Neural progenitor cell (in vitro differentiated cells): ENCODE results near the gene IDI2. TPM values are rescaled to one million over a fixed set of nuclear protein-coding genes. Genes with fewer than 3 reads are reported as not detected.

ENCODE experiments used
- DNase-seq: peaks from one replicate; pipeline ENCODE4 v3.0.0-alpha.2; 2016; ENCODE audit warnings: low spot score
- H2AFZ ChIP-seq: fragments of 200-600 bp; sonication (generic); replicated peaks from 2 replicates; pipeline ENCODE4 v1.6.1; 2016; ENCODE audit warnings: antibody characterized with exemption
- H3F3A ChIP-seq: fragments of 200-600 bp; sonication (generic); 2 replicates; pipeline ENCODE4 v1.6.1; 2016; ENCODE audit warnings: antibody characterized with exemption, low read depth
- H3K27ac ChIP-seq: fragments of 200-600 bp; sonication (generic); 2 replicates; pipeline ENCODE4 v1.5.1; 2016; ENCODE audit warnings: mild to moderate bottlenecking
- H3K27me3 ChIP-seq: fragments of 200-600 bp; sonication (generic); 2 replicates; pipeline ENCODE4 v1.6.1; 2016; ENCODE audit warnings: mild to moderate bottlenecking, moderate library complexity
- H3K36me3 ChIP-seq: fragments of 200-600 bp; sonication (generic); 2 replicates; pipeline ENCODE4 v1.5.1; 2016
- H3K4me1 ChIP-seq: fragments of 200-600 bp; sonication (generic); 2 replicates; pipeline ENCODE4 v1.6.1; 2016; ENCODE audit warnings: mixed run types
- H3K4me2 ChIP-seq: fragments of 200-600 bp; sonication (generic); 2 replicates; pipeline ENCODE4 v1.6.1; 2016
- H3K4me3 ChIP-seq: fragments of 200-600 bp; sonication (generic); 2 replicates; pipeline ENCODE4 v1.5.1; 2016
- H3K79me2 ChIP-seq: fragments of 200-600 bp; sonication (generic); 2 replicates; pipeline ENCODE4 v1.6.1; 2016; ENCODE audit warnings: low read depth
- H3K9ac ChIP-seq: fragments of 200-600 bp; sonication (generic); 2 replicates; pipeline ENCODE4 v1.6.1; 2016
- H3K9me3 ChIP-seq: fragments of 200-600 bp; sonication (generic); 2 replicates; pipeline ENCODE4 v1.5.1; 2016; ENCODE audit warnings: low read depth
- H4K20me1 ChIP-seq: fragments of 200-600 bp; sonication (generic); 2 replicates; pipeline ENCODE4 v1.6.1; 2016; ENCODE audit warnings: low read depth
- H3K27ac Mint-ChIP-seq: 3 replicates; pipeline ENCODE4 v1.8.0; 2021; ENCODE audit warnings: mixed read lengths
- H3K27me3 Mint-ChIP-seq: 2 replicates; pipeline ENCODE4 v1.8.0; 2022; ENCODE audit warnings: low read depth, mild to moderate bottlenecking, inconsistent platforms, moderate library complexity, mixed read lengths; ENCODE audit not compliant: insufficient read depth
- H3K36me3 Mint-ChIP-seq: 3 replicates; pipeline ENCODE4 v1.8.0; 2021; ENCODE audit warnings: mixed read lengths
- H3K4me1 Mint-ChIP-seq: 3 replicates; pipeline ENCODE4 v1.8.0; 2021; ENCODE audit warnings: mixed read lengths
- H3K4me3 Mint-ChIP-seq: 3 replicates; pipeline ENCODE4 v1.8.0; 2021; ENCODE audit warnings: mild to moderate bottlenecking, moderate library complexity, mixed read lengths
- H3K9me3 Mint-ChIP-seq: 3 replicates; pipeline ENCODE4 v1.8.0; 2020; ENCODE audit warnings: mixed read lengths
- EZH2 ChIP-seq: fragments of 200-600 bp; sonication (generic); IDR thresholded peaks from 2 replicates; pipeline ENCODE4 v1.6.1; 2017; ENCODE audit warnings: antibody characterized with exemption, mild to moderate bottlenecking, moderate library complexity
- EZH2phosphoT487 ChIP-seq: fragments of 200-600 bp; sonication (generic); IDR thresholded peaks from 2 replicates; pipeline ENCODE4 v1.6.1; 2017; ENCODE audit warnings: antibody characterized with exemption
- total RNA-seq: library from RNA; depleted of rRNA; stranded (reverse); fragments of >200 nt; gene quantifications from 2 replicates; pipeline ENCODE4 v1.2.3, GENCODE V29; 2015; ENCODE audit warnings: low replicate concordance
- TF ChIP-seq, protein P1 (sequence below): fragments of 200-600 bp; sonication (generic); IDR thresholded peaks from 2 replicates; pipeline ENCODE4 v1.5.1; 2017; ENCODE audit warnings: antibody characterized with exemption, mild to moderate bottlenecking

The IDI2 gene
- total RNA-seq, 1 donor from 2014 or later, result not detected

DNA sequence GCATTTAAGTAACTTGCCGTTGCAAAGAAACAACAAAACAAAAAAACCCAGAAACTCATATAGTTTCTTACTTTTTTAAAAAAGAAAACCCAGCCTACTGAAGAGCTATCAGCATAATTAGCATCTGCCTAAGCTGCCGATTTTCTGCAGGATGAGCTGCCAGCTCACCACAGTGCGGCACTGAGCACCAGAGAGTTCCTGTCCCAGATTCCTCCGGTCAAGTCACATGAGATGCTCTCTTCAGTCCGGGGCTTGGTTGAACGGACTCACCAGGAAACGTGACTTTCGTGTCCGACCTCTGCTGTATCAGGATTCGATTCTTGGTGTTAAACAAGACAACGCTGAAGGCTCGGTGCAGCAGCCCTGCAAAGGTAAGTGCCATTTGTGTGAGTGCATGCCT is 3.2 kb downstream of the IDI2 start:
- TF ChIP-seq EZH2, result no peak
- TF ChIP-seq, protein P1, sequence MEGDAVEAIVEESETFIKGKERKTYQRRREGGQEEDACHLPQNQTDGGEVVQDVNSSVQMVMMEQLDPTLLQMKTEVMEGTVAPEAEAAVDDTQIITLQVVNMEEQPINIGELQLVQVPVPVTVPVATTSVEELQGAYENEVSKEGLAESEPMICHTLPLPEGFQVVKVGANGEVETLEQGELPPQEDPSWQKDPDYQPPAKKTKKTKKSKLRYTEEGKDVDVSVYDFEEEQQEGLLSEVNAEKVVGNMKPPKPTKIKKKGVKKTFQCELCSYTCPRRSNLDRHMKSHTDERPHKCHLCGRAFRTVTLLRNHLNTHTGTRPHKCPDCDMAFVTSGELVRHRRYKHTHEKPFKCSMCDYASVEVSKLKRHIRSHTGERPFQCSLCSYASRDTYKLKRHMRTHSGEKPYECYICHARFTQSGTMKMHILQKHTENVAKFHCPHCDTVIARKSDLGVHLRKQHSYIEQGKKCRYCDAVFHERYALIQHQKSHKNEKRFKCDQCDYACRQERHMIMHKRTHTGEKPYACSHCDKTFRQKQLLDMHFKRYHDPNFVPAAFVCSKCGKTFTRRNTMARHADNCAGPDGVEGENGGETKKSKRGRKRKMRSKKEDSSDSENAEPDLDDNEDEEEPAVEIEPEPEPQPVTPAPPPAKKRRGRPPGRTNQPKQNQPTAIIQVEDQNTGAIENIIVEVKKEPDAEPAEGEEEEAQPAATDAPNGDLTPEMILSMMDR, result no peak
- Histone ChIP-seq H3K27me3 (no peaks in the 10 kb centered on the region), H3K9me3 (no peaks in the 10 kb centered on the region), H2AFZ (no peak overlapping the region), H3K4me2 (no peak overlapping the region), H3K9ac (no peak overlapping the region), H3K4me1 (no peaks in the 10 kb centered on the region), H3K79me2 (no peaks in the 10 kb centered on the region), H3F3A (peaks cover 10% of the 10 kb centered on the region), H3K27ac (no peak overlapping the region), H3K4me3 (no peak overlapping the region), H4K20me1 (peaks cover 2% of the 10 kb centered on the region), H3K36me3 (peaks cover 2% of the 10 kb centered on the region)
- H3K27ac Mint-ChIP-seq, result no peak overlapping the region
- peaks cover 14% of the 10 kb centered on the region for H3K36me3 Mint-ChIP-seq
- H3K4me1 Mint-ChIP-seq, result no peaks in the 10 kb centered on the region
- no peaks in the 10 kb centered on the region for H3K9me3 Mint-ChIP-seq
- DNase-seq, result no peak
- H3K4me3 Mint-ChIP-seq, result no peak overlapping the region
- peaks cover 5% of the 10 kb centered on the region for H3K27me3 Mint-ChIP-seq

DNA sequence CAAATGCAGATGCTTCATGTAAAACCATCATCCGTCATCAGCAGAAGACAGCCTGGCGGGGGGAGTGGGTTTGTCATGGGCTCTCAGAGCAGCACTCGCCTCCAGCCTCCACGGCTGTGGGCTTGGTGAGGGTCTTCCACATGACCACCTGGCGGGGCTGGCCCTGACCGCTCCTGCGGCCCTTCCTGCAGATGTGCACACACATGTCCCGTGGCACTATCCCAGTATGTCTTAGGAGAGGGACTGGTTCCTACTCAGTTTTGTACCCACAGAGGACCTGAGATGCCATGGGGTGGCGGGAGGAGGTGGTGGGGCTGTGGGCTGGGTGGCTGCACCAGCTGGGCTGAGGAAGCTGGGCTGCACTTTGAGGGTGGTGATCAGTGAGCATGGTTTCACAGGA is 4.7 kb downstream of the IDI2 start:
- Histone ChIP-seq H3K4me3 (no peak overlapping the region), H3K27ac (no peak overlapping the region), H2AFZ (no peak overlapping the region), H3K79me2 (no peaks in the 10 kb centered on the region), H3K4me1 (no peaks in the 10 kb centered on the region), H3K27me3 (no peaks in the 10 kb centered on the region), H3K9me3 (no peaks in the 10 kb centered on the region), H3K9ac (no peak overlapping the region), H3F3A (peaks cover 10% of the 10 kb centered on the region), H3K36me3 (peaks cover 5% of the 10 kb centered on the region), H4K20me1 (peaks cover 2% of the 10 kb centered on the region), H3K4me2 (no peak overlapping the region)
- Mint-ChIP-seq H3K4me1 (no peaks in the 10 kb centered on the region), H3K27me3 (peaks cover 5% of the 10 kb centered on the region), H3K4me3 (no peak overlapping the region), H3K36me3 (peaks cover 18% of the 10 kb centered on the region), H3K9me3 (no peaks in the 10 kb centered on the region), H3K27ac (no peak overlapping the region)
- no peak for DNase-seq
- TF ChIP-seq EZH2phosphoT487, result no peak

DNA sequence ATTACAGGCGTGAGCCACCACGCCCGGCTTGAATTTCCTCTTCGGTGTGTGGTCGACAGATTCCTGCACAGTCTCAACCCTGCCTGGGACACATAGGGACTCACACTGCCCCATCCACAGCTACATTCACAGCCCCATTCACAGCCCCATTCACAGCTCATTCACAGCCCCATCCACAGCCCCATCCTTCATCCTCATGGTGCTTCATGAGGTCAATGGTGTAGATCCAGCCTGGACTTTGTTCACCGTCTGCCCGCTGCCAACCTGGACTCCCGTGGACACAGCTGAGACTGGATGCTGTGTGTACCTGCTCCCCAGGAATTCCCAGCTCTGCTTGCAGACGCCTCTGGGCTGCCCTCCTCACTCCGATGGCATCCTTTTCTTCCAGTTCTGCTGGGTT is 5.2 kb downstream of the IDI2 start:
- Mint-ChIP-seq H3K9me3 (no peaks in the 10 kb centered on the region), H3K27ac (no peak overlapping the region), H3K4me1 (no peaks in the 10 kb centered on the region), H3K36me3 (peaks cover 22% of the 10 kb centered on the region), H3K27me3 (peaks cover 5% of the 10 kb centered on the region), H3K4me3 (no peak overlapping the region)
- Histone ChIP-seq H3K9me3 (no peaks in the 10 kb centered on the region), H3K4me2 (no peak overlapping the region), H3K4me3 (no peak overlapping the region), H3F3A (peaks cover 10% of the 10 kb centered on the region), H3K4me1 (no peaks in the 10 kb centered on the region), H3K27me3 (no peaks in the 10 kb centered on the region), H3K9ac (no peak overlapping the region), H2AFZ (no peak overlapping the region), H4K20me1 (peaks cover 2% of the 10 kb centered on the region), H3K36me3 (peaks cover 5% of the 10 kb centered on the region), H3K79me2 (no peaks in the 10 kb centered on the region), H3K27ac (no peak overlapping the region)
- TF ChIP-seq EZH2phosphoT487 (no peak), EZH2 (no peak)
- TF ChIP-seq, protein P1, result no peak
- no peak for DNase-seq

- Mint-ChIP-seq H3K36me3 (peaks cover 27% of the 10 kb centered on the region), H3K27ac (no peak overlapping the region)
- H3K36me3 ChIP-seq, result peaks cover 5% of the 10 kb centered on the region
Observed at GRCh38 chr10:1019362-1019761, 6.3 kb downstream of the IDI2 start.

More at GRCh38 chr10:1019362-1019761, 6.3 kb downstream of the IDI2 start:
- H3K9me3 Mint-ChIP-seq, result no peaks in the 10 kb centered on the region
- no peak for DNase-seq
- H3K79me2 ChIP-seq, result no peaks in the 10 kb centered on the region
- H3K4me3 ChIP-seq, result no peak overlapping the region
- H3K27me3 Mint-ChIP-seq, result peaks cover 5% of the 10 kb centered on the region
- H3F3A ChIP-seq, result peaks cover 10% of the 10 kb centered on the region
- H3K4me1 Mint-ChIP-seq, result no peaks in the 10 kb centered on the region
- H3K27me3 ChIP-seq, result no peaks in the 10 kb centered on the region
- TF ChIP-seq EZH2phosphoT487, result no peak
- TF ChIP-seq EZH2, result no peak
- TF ChIP-seq, protein P1, result no peak
- H3K9me3 ChIP-seq, result no peaks in the 10 kb centered on the region
- no peak overlapping the region for H3K27ac ChIP-seq
- no peak overlapping the region for H3K9ac ChIP-seq
- no peak overlapping the region for H3K4me2 ChIP-seq
- H3K4me3 Mint-ChIP-seq, result no peak overlapping the region
- H4K20me1 ChIP-seq, result peaks cover 2% of the 10 kb centered on the region
- no peaks in the 10 kb centered on the region for H3K4me1 ChIP-seq
- no peak overlapping the region for H2AFZ ChIP-seq
